GM19468 (cell line): Measurements from ENCODE around the gene IL15.
"Not testable (repeated sequence)": the region's sequence is repeated elsewhere in the genome, so short reads cannot be mapped to it uniquely, and the experiment has no call there.

ENCODE experiments used
- ATAC-seq: cut with Tn5 transposase; IDR thresholded peaks from one replicate; pipeline ENCODE4 v1.9.1; 2021; ENCODE audit warnings: mild to moderate bottlenecking, moderate library complexity, moderate number of reproducible peaks; ENCODE audit not compliant: unreplicated experiment; ENCODE audit errors: extremely low read depth

The IL15 gene

DNA sequence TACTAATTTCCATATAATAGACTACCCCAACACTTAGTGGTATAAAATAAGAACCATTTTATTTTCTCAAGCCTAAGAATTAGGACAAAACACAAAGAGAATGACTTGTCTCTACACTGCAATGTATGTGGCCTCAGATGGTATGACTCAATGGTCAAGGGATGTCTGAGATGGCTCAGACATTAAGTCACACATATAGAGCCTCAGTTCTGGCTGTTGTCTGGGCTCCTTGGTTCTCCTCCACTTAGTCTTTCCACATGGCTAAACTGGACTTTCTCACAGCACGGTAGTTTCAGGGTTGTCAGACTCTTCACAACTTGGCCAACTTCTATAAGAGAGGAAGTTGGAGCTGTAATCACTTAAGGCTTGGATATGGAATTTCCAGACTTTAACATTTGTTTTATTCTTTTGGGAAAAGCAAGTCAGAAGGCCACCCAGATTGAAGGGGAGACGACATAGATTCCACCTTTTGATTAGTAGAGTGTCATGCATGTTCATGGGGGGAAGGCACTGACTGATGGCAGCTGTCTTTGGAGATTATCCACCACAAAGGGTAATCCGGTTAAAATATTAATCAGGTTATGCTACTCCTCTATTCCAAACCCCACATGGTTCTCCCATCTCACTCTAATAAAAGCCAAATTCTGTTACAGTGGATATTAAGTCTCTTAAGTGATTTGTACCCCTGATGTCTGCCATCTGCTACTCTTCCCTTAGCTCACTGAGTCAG lies 9.4 kb downstream of the IL15 start:
- ATAC-seq: no peak

DNA sequence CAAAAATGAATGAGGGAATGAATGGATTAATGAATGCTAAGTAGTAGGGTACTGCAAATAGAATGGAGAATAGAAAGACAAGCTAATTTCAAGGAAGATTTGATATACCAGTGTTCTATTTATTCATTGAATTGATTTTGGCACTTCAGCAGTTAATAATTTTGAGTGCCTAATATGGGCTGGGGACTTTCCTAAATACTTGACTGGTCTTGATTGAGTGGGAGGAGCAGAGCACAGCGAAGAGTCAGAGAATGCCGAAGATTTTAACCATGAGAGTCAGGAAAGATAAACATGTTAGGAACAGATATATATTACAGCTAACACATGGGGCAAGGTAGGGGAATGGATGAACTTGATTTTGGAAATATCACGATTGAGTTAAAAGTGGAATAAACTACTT lies 10.6 kb downstream of the IL15 start:
- ATAC-seq: no peak

DNA sequence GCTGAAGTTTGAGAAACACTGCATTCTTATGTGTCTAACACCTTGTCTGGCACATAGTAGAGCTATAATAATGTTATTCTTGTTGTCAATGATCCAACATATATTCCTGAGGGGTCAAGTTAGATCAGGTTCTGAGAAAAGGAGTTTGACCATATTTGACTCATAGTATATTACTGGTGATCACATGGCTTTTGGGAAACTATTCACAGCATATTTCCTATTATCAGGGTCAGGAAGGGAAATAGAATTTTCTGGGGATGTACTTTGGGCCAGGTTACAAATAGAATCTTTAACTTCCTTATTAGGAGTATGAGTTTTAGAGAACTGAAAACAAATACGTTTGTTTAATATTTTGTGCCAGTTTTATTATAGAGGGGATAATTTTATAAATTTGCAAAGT lies 11.6 kb downstream of the IL15 start:
- no peak for ATAC-seq

DNA sequence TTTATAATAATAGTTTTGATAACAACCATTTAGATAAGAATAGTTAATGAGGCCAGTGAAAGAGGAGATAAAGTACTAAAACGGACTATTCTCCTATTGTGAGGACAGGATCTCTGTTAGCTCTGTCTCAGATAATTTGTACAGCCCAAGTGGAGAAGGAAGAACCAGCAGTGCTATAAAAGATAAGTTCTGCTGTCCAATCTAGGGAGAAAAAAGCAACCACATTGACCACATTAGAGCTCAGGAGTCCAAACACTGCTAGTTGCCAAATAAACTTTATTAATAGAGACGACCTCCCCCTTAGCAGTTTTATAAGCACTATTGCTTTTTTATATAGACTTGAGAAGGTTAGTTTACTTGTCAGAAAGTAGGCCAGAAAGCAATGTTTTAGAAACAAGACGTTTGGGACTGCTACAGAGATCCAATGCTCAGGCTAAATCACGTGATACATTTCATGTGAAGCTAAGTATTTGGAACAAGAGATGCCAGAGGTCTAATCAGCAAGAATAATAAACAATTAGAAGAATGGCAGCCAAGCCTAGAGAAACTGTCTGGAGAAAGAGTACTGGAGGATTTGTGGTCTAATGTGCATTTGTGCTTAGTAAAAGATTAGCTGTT lies 15.9 kb downstream of the IL15 start:
- ATAC-seq: no peak

DNA sequence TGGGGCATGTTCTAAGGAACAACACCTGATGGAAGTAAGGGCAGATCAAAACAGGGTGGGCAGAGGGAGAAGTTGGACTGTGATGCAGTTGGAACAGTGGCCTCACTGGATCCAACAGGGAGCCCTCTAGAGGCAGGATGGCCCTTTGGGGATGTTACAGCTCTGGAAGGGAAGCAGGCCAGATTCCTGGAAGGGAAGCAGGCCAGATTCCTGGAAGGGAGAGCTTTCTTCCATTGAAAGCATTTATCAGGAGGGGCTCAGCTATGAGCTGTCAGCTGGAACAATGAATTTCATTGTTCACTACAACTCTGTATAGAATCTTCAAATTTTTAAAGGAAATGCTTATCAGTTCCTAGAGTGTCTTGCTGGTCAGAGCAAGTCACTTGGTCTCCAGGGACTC lies 17.7 kb downstream of the IL15 start:
- no peak for ATAC-seq

DNA sequence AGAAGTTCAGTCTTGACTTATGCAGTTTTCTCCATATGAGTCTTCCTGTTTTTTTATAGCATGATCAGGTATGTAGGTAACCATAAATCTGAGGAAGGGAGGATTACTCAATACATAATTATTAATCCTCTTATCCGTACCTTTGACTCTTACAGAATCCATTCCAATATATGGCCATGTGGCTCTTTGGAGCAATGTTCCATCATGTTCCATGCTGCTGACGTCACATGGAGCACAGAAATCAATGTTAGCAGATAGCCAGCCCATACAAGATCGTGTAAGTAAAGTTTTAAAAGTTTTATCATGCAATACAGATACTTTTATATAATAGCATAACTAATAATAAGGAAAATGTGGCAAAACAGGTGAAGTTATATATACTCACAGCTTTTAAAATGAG lies 19.6 kb downstream of the IL15 start:
- no peak for ATAC-seq

DNA sequence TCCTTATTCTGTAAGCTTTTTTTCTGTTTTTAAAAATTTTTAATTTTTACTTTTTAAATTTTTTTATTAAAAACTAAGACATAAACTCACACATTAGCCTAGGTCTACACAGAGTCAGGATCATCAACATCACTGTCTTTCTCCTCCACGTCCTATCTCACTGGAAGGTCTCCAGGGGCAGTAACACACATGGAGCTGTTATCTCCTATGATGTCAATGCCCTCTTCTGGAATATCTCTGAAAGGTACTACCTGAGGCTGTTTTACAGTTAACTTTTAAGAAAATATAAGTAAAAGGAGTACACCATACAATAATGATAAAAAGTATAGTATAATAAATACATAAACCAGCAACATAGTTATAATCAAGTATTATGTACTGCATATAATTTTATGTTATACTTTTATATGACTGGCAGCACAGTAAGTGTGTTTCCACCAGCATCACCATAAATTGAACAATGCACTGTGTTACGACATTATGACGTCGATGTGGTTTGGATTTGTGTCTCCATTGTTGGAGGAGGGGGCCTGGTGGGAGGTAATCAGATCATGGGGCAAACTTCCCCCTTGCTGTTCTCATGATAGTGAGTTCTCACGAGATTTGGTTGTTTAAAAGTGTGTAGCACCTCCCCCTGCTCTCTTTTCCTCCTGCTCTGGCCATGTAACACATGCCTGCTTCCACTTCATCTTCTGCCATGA lies 21.3 kb downstream of the IL15 start:
- no peak for ATAC-seq

DNA sequence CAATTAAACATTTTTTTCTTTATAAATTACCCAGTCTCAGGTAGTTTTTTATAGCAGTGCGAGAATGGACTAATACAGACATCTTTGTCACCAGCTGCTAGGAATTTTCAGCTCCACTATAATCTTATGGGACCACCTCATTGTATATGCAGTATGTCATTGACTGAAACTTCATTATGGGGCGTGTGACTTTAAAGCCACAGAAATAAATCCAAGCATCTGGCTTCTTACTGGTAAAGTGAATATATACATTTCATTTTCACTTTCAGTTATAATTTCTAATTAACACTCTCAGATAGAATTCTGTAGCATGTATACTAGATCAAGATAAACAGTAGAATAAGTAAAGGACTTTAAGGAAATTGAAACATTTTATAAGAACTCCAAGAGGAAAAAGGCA lies 21.9 kb downstream of the IL15 start:
- ATAC-seq: peak; percentile 26

DNA sequence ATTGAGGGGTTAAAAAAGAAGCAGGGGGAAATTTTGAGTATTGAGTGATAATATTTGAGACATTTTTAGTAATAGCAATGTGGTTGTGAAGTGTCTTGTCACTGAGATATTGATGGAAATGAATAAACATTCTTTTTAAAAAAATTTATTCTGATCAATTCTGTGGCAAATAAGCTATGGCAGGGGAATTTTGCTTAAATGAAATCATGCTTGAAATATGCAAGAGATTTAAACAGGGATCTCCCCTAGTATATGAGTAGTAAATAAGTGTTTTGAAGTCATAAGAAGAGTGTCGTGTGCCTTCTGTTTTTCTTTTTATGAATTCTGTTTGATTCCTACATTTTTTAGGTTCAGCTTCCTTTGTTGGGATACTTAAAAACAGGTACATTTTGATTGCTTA lies 23.2 kb downstream of the IL15 start:
- no peak for ATAC-seq

DNA sequence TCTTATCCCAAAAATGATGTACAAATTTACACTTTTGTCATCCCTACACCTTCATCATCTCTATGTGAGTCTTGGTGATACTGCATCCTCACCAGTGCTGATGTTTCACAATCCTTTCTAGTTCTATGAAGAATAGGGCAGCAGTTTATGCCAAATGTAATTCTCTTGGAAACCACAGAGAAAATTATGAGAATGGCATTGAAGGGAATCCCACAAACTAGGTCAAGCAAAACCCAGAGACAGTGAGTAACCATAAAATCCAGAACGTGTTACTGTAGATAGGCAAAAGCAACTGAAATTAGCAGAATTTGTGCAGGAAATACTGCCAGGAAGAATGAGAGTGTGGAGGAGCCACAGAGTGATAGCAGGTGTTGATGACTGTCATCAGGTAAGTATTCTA lies 24.5 kb downstream of the IL15 start:
- ATAC-seq: no peak

DNA sequence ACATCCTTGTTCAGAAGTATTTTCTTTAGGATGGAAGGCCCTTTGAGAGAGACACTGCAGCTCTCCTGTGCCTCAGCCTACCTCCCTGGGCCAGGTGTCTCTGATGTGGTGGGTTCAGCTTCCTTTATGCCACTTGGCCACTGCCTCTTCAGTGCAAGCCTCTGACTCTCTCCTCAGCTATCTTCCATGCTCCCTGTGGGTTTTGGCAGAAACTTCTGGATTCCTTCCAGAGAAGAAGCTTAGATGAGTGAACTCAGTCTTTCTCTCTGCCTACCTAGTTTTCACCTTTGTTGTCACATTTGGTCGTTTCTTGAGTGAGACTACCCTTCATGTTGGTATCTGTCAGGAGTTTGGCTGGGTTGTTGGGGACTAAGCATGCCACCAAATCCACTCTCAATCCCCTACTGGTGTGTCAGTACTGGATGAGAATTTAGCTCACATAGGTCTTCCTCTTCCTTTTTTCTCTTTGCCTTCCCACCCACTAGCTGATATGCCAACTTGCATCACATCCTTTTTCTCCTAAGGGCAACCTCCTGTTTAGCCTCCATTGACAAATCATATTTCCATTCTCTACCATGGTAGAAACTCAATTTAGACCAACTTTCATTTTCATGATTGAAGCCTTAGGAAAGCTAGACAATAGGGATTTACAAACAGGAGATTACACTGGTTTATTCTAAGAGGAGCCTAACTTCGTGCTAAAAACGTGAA lies 32.0 kb downstream of the IL15 start:
- no peak for ATAC-seq

DNA sequence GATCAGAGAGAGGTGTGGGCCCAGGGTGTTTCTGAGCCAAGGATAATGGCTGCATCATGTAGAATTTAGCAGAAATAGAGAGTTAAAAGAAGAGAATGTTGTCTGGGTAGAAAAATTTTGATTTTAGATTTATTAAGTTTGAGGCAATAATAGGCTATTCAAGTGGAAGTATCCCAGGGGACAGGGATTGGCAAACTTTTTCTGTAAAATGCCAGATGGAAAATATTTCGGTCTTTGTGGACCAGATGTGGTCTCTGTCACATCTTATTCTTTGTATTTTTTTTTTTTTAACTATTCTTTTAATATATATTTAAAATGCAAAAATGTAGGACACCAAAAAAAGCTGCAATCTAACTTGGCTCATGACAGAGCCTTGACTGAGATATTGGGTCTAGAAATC lies 33.1 kb downstream of the IL15 start:
- no peak for ATAC-seq

DNA sequence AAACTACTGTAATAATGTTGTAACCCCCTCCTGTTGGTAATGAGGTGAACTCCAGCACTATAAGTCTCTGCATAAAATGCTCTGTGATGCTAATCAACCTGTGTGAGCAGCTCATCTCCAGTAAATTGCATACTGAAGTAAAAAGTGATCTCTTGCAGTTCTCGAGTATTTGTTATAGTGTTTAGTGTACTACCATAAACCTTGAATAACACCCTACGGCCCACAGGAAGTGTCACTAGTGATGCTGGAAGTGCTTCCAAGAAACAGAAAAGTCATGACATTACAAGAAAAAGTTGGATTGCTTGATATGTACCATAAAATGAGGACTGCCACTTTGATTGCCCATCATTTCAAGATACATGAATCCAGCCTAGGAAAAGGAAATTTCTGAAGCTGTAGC lies 39.0 kb downstream of the IL15 start:
- ATAC-seq: no peak

DNA sequence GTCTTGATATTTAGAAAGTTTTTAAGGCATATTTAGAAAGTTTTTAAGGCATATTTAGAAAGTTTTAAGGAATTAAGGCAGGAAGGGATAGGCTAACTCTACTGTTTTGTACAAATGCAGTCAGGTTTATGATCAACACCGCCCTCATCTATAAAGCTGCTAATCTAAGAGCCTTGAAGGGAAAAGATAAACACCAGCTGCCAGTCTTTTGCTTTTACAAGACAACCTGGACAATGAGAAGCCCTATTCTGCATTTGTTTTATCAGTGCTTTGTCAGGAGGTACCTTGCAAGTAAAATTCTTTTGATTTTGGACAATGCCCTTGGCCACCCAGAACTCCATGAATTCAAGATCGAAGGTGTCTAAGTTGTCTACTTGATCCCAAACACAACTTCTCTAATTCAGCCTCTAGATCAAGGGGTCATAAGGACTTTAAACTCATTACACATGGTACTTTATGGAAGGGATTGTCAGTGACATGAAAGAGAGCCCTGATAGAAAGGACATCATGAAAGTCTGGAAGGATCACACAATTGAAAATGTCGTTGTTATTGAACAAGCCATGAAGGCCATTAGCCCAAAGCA lies 39.8 kb downstream of the IL15 start:
- no peak for ATAC-seq

DNA sequence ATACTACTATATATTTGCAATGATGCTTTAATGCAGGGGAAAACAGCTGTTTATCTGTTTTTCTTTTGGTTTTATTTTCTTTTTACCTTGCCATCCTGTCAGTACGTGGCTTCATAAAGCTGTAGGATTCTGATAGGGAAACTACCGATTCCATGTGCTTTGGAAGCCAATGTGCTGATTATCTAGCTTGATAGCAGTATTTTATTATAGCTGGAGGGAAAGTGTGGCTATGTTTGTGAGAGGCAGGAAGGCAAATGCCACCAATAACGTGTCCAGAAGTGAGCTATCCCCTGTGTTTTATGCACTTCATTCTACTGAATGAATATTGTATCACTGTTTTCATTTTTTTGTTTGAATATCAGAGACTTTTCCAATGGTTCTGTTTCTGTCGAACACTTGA lies 43.7 kb downstream of the IL15 start:
- no peak for ATAC-seq

DNA sequence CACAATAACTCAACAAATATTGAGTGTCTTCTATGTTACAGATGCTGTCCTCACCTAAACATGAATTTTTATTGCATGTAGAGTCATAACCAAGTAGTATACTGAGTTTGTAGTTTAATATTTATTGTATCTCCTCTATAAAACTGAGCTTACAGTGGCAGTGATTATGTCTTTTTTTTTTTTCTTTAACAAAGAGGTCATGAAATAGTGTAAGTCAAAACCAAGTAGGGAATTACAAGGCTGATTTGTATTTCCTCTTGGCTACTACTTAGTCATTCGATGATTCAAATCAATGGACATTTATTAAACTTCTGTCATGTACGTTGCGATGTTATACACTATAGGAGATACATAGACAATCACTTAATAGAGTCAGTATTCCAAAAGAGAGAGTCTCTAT lies 48.4 kb downstream of the IL15 start:
- no peak for ATAC-seq

DNA sequence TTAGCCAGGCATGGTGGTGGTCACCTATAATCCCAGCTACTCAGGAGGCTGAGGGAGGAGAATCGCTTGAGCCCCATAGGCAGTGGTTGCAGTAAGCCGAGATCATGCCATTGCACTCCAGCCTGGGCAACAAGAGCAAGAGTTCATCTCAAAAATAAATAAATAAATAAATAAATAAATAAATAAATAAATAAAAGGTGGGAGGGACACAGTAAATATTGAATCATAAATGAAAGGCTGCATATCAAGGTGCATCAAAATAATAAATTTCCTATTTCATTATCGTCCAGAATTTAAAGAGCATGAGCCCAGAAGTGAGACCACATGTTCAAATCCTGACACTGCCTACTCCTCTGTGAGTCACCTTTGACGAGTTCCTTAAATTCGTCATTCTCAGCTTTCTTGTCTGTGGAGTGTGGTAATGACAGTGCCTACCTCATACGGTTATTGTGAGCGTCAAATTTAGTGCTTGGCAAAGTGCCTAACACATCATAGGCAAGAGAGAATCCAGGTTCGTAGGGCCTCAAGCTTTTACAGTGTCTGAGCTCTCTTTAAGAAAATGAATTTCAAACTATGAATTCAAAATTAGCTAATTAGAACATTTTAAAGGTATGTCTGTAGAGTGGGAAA lies 49.9 kb downstream of the IL15 start:
- ATAC-seq: no peak

DNA sequence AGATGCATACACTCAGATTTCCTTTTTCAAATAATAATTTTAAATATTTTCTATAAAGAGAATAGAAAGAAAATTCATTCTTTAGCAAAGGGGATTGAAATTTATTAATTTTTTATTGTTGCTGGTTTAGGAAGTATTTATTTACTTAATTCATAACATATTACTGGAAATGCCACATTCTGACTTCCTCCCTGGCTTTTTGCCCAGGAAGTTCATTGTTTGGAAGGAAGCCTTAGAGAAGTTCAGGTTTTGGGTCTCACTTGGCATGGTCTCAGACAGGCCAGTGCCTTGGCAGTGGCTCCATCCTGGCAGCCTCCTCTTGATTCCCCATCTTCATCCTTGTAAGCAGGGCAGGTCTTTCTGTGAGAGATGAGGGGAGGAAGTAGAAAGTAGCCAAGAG lies 50.5 kb downstream of the IL15 start:
- ATAC-seq: no peak

DNA sequence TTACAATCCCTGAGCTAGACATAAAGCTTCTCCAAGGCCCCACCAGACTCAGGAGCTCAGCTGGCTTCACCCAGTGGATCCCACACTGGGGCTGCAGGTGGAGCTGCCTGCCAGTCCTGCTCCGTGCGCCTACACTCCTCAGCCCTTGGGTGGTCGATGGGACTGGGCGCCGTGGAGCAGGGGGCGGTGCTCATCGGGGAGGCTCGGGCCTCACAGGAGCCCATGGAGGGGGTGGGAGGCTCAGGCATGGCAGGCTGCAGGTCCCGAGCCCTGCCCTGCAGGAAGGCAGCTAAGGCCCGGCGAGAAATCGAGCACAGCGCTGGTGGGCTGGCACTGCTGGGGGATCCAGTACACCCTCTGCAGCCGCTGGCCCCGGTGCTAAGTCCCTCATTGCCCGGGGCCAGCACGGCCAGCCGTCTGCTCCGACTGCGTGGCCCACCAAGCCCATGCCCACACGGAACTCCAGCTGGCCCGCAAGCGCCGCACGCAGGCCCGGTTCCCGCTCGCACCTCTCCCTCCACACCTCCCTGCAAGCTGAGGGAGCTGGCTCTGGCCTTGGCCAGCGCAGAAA lies 53.4 kb downstream of the IL15 start:
- ATAC-seq: not testable (repeated sequence)

DNA sequence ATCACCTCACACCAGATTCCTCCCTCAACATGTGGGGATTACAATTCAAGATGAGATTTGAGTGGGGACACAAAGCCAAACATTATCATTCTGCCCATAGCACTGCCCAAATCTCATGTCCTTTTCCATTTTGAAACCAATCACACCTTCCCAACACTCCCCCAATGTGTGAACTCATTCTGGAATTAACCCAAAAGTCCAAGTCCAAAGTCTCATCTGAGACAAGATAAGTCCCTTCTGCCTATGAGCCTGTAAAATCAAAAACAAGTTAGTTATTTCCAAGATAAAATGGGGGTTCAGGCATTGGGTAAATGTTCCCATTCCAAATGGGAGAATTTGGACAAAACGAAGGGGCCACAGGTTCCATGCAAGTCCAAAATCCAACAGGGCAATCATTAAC lies 54.9 kb downstream of the IL15 start:
- not testable (repeated sequence) for ATAC-seq
